ENCODE data around the gene CISTR. TPM values are rescaled to one million over a fixed set of nuclear protein-coding genes. Genes with fewer than 3 reads are reported as not detected.

Gene CISTR
- total and polyA plus RNA-seq, 3 donors from 2014 or later: not detected

DNA sequence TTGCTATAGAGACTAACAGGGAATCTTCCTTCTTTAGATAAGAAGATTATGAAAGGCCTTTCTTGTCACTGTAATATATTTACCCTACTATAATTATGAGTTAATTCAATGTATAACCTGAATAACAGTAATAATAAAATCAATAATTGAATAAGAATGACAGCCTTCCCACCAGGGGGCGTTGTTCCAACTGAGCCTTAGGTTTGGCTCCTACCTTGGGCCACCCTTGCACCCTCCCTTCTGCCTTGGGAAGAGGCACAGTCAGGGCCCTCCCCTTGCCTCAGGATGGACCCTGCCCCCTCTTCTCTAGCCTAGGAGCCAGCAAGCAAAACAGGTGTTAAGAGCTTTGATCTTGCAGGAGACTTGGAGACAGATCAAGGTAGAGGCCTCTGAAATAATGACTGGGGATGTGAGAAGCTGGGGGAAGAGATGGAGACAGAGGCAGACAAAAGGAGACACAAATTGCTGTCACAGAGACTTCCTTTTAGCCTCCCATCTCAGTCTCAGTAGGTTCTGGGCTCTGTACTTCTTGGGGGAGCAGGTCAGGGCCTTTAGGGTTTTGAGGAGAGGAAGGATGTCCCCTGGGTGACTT is 40.1 kb upstream of the CISTR start:
- intact Hi-C loops (cut with DNase I; ENCODE audit: low total_unique reads): no loop called here
- no peak for TF ChIP-seq POLR2A (IDR thresholded peaks at IDR 0.05)
- TF ChIP-seq, protein P1, sequence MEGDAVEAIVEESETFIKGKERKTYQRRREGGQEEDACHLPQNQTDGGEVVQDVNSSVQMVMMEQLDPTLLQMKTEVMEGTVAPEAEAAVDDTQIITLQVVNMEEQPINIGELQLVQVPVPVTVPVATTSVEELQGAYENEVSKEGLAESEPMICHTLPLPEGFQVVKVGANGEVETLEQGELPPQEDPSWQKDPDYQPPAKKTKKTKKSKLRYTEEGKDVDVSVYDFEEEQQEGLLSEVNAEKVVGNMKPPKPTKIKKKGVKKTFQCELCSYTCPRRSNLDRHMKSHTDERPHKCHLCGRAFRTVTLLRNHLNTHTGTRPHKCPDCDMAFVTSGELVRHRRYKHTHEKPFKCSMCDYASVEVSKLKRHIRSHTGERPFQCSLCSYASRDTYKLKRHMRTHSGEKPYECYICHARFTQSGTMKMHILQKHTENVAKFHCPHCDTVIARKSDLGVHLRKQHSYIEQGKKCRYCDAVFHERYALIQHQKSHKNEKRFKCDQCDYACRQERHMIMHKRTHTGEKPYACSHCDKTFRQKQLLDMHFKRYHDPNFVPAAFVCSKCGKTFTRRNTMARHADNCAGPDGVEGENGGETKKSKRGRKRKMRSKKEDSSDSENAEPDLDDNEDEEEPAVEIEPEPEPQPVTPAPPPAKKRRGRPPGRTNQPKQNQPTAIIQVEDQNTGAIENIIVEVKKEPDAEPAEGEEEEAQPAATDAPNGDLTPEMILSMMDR (IDR thresholded peaks at IDR 0.05): peak in 2 of 3 experiments; percentile 14 to 62
- H3K27ac ChIP-seq: no peak overlapping the region
- H3K27me3 ChIP-seq: no peaks in the 10 kb centered on the region
- H3K36me3 ChIP-seq (ENCODE audit: low read depth, missing control alignments): no peaks in the 10 kb centered on the region
- WGBS, 2 donors: 23 to 25% methylated on average over 1 of the region's 1 CpG
- DNase-seq: peak; percentile 34
- no peak overlapping the region for H3K4me3 ChIP-seq
- no peaks in the 10 kb centered on the region for H3K4me1 ChIP-seq
- no peaks in the 10 kb centered on the region for H3K9me3 ChIP-seq

DNA sequence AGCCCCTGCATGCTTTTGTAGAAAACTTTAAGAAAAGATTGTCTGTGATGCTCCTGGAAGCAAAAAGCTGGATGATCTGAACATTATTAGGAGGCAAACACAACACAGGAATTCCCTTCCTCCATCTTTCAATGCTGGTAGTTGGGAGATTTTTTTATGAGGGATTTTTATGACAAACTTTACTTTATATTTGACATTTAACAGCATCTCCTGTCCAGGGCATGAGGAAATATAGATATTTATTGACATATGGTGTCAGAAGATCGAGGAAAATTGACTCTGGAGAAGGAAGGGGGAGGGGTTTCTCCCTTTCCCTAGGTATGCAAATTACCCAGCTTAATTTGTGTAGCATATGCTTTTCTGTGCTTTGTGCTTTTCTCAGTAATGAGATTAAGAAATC is 37.8 kb upstream of the CISTR start:
- DNase-seq: no peak
- Histone ChIP-seq H3K4me3 (no peak overlapping the region), H3K27ac (no peak overlapping the region), H3K4me1 (no peaks in the 10 kb centered on the region), H3K27me3 (no peaks in the 10 kb centered on the region), H3K36me3 (ENCODE audit: low read depth, missing control alignments) (no peaks in the 10 kb centered on the region), H3K9me3 (no peaks in the 10 kb centered on the region)
- TF ChIP-seq, protein P1 (IDR thresholded peaks at IDR 0.05): no peak
- no peak for TF ChIP-seq POLR2A (IDR thresholded peaks at IDR 0.05)
- WGBS, 2 donors: 53 to 74% methylated on average over 1 of the region's 1 CpG
- intact Hi-C loops (cut with DNase I; ENCODE audit: low total_unique reads): no loop called here

DNA sequence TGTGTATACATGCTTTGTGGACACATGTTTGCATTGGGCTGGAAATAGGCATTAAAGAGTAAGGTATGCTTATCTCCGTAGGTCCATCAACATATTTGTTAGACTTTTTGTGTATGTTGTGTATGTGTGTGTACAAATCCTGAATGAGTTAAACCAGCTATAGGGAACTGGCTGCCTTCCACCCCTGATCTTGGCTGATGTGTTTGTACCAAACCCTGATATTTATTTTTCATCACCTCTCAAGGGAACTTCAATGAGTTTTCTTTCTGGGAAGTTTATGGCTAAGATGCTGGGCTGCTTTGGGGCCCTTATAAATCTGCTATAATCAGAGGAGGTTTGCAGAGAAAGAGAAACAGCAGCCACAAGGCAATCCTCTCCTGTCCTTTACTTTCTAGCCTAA is 37.1 kb upstream of the CISTR start:
- no peaks in the 10 kb centered on the region for H3K36me3 ChIP-seq (ENCODE audit: low read depth, missing control alignments)
- no peak overlapping the region for H3K27ac ChIP-seq
- intact Hi-C loops (cut with DNase I; ENCODE audit: low total_unique reads): no loop called here
- 76 to 100% methylated on average over 1 of the region's 1 CpG for WGBS, 2 donors
- no peak for DNase-seq
- no peak for TF ChIP-seq POLR2A (IDR thresholded peaks at IDR 0.05)
- TF ChIP-seq, protein P1 (IDR thresholded peaks at IDR 0.05): no peak
- no peak overlapping the region for H3K4me3 ChIP-seq
- H3K4me1 ChIP-seq: no peaks in the 10 kb centered on the region
- no peaks in the 10 kb centered on the region for H3K9me3 ChIP-seq
- no peaks in the 10 kb centered on the region for H3K27me3 ChIP-seq

DNA sequence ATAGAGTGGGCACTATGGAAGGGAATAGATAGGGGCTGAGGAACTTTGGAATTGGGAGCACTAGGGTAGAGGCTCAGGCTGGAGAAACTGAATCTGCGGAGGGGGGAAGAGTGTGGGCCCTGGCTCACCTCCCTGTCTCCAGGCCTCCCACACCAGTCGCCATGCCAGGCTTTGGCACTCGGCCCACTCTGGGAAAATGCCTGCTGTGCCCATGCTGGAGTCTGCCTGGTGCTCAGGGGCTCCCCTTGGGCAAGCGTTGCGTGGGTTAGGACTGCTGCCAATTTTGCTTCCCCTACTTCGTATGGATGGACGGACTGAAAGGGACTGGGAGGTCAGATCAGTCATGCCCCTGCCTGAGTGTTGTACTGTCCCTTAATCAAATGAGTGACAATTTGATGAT is 34.6 kb upstream of the CISTR start:
- H3K9me3 ChIP-seq: no peaks in the 10 kb centered on the region
- H3K36me3 ChIP-seq (ENCODE audit: low read depth, missing control alignments): no peaks in the 10 kb centered on the region
- TF ChIP-seq, protein P1 (IDR thresholded peaks at IDR 0.05): no peak
- TF ChIP-seq POLR2A (IDR thresholded peaks at IDR 0.05): no peak
- no peaks in the 10 kb centered on the region for H3K4me1 ChIP-seq
- 85 to 88% methylated on average over 7 of the region's 7 CpGs for WGBS, 2 donors
- H3K27ac ChIP-seq: no peak overlapping the region
- no peaks in the 10 kb centered on the region for H3K27me3 ChIP-seq
- H3K4me3 ChIP-seq: no peak overlapping the region
- intact Hi-C loops (cut with DNase I; ENCODE audit: low total_unique reads): no loop called here
- no peak for DNase-seq

DNA sequence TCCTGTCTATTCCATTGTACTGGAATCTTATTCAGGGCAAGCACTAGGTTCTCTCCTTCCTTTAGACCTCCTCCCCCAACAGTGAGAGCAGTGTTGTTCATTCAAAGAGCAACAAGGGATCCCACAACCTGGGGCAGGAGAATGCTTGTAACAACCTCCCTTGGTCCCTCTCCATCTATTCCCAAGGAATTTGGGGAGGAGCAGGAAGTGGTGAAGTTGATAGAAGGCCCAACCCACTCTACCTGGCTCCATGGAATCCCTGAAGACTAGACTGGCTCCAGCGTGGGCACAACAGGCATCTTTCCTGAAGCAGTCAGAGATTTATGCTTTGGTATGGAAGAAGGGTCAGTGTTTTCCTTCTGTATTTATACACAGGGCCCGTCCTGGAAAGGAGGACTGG is 33.4 kb upstream of the CISTR start:
- no peak for DNase-seq
- H3K9me3 ChIP-seq: no peaks in the 10 kb centered on the region
- no peak overlapping the region for H3K4me3 ChIP-seq
- WGBS, 2 donors: 80 to 85% methylated on average over 2 of the region's 2 CpGs
- H3K27me3 ChIP-seq: no peaks in the 10 kb centered on the region
- no peak overlapping the region for H3K27ac ChIP-seq
- no peaks in the 10 kb centered on the region for H3K4me1 ChIP-seq
- TF ChIP-seq, protein P1 (IDR thresholded peaks at IDR 0.05): no peak
- TF ChIP-seq POLR2A (IDR thresholded peaks at IDR 0.05): no peak
- intact Hi-C loops (cut with DNase I; ENCODE audit: low total_unique reads): no loop called here
- no peaks in the 10 kb centered on the region for H3K36me3 ChIP-seq (ENCODE audit: low read depth, missing control alignments)

Data from testis (tissue), 3 donors.